Mesothelial cell of epicardium (in vitro differentiated cells): ENCODE results near the gene WBP2. TPM values are rescaled to one million over a fixed set of nuclear protein-coding genes. Genes with fewer than 3 reads are reported as not detected.

Experiments used
- DNase-seq, 2 experiments: peaks; one replicate each; pipeline ENCODE4 v3.0.0; 2021; ENCODE audit warnings: low spot score in 2 of 2; ENCODE audit not compliant: unreplicated experiment in 2 of 2
- H3K27ac Mint-ChIP-seq: 2 replicates; pipeline ENCODE4 v1.8.0; 2021; ENCODE audit warnings: mixed read lengths
- H3K27me3 Mint-ChIP-seq: 2 replicates; pipeline ENCODE4 v1.8.0; 2021; ENCODE audit warnings: low read depth, mixed read lengths
- H3K36me3 Mint-ChIP-seq: 2 replicates; pipeline ENCODE4 v1.8.0; 2021; ENCODE audit warnings: mixed read lengths
- H3K4me1 Mint-ChIP-seq: 2 replicates; pipeline ENCODE4 v1.8.0; 2021; ENCODE audit warnings: mixed read lengths
- H3K4me3 Mint-ChIP-seq: 2 replicates; pipeline ENCODE4 v1.8.0; 2021; ENCODE audit warnings: mild to moderate bottlenecking, moderate library complexity, mixed read lengths
- H3K9me3 Mint-ChIP-seq: 2 replicates; pipeline ENCODE4 v1.8.0; 2021; ENCODE audit warnings: mixed read lengths
- total RNA-seq: library from RNA; stranded (reverse); gene quantifications from 3 replicates; pipeline ENCODE4 v1.2.1, GENCODE V29; 2021
- TF ChIP-seq, protein P1 (sequence below): fragments of 200-600 bp; sonication (generic); IDR thresholded peaks from one replicate; pipeline ENCODE4 v1.5.0; 2021; ENCODE audit warnings: antibody characterized with exemption; ENCODE audit not compliant: unreplicated experiment

Gene WBP2
- total RNA-seq, 1 donor from 2014 or later = 42.3 TPM

GRCh38 chr17:75819116-75819515, 36.0 kb downstream of the WBP2 start:
- H3K4me1 Mint-ChIP-seq = no peaks in the 10 kb centered on the region
- peaks cover 28% of the 10 kb centered on the region for H3K36me3 Mint-ChIP-seq
- no peak overlapping the region for H3K4me3 Mint-ChIP-seq
- no peaks in the 10 kb centered on the region for H3K27me3 Mint-ChIP-seq
- no peaks in the 10 kb centered on the region for H3K9me3 Mint-ChIP-seq
- no peak overlapping the region for H3K27ac Mint-ChIP-seq
- no peak for DNase-seq
- TF ChIP-seq, protein P1, sequence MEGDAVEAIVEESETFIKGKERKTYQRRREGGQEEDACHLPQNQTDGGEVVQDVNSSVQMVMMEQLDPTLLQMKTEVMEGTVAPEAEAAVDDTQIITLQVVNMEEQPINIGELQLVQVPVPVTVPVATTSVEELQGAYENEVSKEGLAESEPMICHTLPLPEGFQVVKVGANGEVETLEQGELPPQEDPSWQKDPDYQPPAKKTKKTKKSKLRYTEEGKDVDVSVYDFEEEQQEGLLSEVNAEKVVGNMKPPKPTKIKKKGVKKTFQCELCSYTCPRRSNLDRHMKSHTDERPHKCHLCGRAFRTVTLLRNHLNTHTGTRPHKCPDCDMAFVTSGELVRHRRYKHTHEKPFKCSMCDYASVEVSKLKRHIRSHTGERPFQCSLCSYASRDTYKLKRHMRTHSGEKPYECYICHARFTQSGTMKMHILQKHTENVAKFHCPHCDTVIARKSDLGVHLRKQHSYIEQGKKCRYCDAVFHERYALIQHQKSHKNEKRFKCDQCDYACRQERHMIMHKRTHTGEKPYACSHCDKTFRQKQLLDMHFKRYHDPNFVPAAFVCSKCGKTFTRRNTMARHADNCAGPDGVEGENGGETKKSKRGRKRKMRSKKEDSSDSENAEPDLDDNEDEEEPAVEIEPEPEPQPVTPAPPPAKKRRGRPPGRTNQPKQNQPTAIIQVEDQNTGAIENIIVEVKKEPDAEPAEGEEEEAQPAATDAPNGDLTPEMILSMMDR = no peak

DNA sequence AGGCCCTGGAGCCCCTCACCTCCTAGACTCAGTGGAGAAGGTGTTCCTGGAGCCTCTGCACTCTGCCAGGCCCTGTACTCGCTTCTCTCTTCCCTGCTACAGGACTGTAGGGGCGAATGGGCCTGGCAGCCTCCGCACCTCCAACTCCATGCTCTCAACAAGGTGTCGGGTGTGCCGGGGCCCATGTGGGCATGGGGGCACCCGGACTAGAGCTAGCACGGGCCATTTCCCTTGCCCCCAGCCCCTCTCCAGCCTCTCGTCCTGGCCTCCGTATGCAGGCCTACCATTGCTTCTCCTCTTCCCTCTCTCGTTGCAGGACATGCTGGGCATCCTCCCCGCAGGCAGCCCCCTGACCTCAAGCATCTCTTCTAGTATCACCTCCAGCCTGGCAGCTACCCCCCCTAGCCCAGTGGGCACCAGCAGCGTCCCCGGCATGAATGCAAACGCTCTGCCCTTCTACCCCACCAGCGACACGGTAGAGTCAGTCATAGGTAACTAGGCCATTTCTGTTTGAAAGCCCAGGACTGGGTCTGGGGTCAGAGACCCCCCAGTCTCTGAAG, 36.7 kb downstream of the WBP2 start:
- Mint-ChIP-seq H3K36me3 (peaks cover 28% of the 10 kb centered on the region), H3K9me3 (no peaks in the 10 kb centered on the region), H3K4me1 (no peaks in the 10 kb centered on the region), H3K4me3 (no peak overlapping the region), H3K27ac (no peak overlapping the region), H3K27me3 (no peaks in the 10 kb centered on the region)
- no peak for DNase-seq
- TF ChIP-seq, protein P1 = no peak

GRCh38 chr17:75817571-75817970, 37.6 kb downstream of the WBP2 start:
- no peaks in the 10 kb centered on the region for H3K9me3 Mint-ChIP-seq
- no peak overlapping the region for H3K27ac Mint-ChIP-seq
- no peaks in the 10 kb centered on the region for H3K4me1 Mint-ChIP-seq
- no peaks in the 10 kb centered on the region for H3K27me3 Mint-ChIP-seq
- TF ChIP-seq, protein P1 = no peak
- DNase-seq = no peak
- H3K36me3 Mint-ChIP-seq = peaks cover 29% of the 10 kb centered on the region
- no peak overlapping the region for H3K4me3 Mint-ChIP-seq

GRCh38 chr17:75816693-75817092, 38.4 kb downstream of the WBP2 start:
- DNase-seq = no peak
- TF ChIP-seq, protein P1 = no peak
- Mint-ChIP-seq H3K27ac (no peak overlapping the region), H3K4me3 (no peak overlapping the region), H3K27me3 (no peaks in the 10 kb centered on the region), H3K36me3 (peaks cover 30% of the 10 kb centered on the region), H3K9me3 (no peaks in the 10 kb centered on the region), H3K4me1 (no peaks in the 10 kb centered on the region)

- Mint-ChIP-seq H3K4me1 (no peaks in the 10 kb centered on the region), H3K36me3 (peaks cover 20% of the 10 kb centered on the region)
Observed at GRCh38 chr17:75815399-75815798, 39.7 kb downstream of the WBP2 start.

More at GRCh38 chr17:75815399-75815798, 39.7 kb downstream of the WBP2 start:
- no peaks in the 10 kb centered on the region for H3K9me3 Mint-ChIP-seq
- TF ChIP-seq, protein P1 = no peak
- DNase-seq = no peak
- no peak overlapping the region for H3K27ac Mint-ChIP-seq
- H3K4me3 Mint-ChIP-seq = no peak overlapping the region
- no peaks in the 10 kb centered on the region for H3K27me3 Mint-ChIP-seq
